H1 (cell line): ENCODE measurements around the gene AIPL1. TPM values are rescaled to one million over a fixed set of nuclear protein-coding genes. Genes with fewer than 3 reads are reported as not detected.

Source experiments
- CBX8 ChIP-seq: fragments of 300-800, 300-1000 bp; sonication (generic); IDR thresholded peaks from 2 replicates; pipeline ENCODE4 v1.7.1; 2016; ENCODE audit warnings: low read depth, low read length, borderline replicate concordance
- GTF2F1 ChIP-seq: IDR thresholded peaks from 2 replicates; pipeline ENCODE4 v1.6.1; 2012; ENCODE audit warnings: low read depth, low read length, improper control_type of control experiment, borderline replicate concordance
- RFX5 ChIP-seq: IDR thresholded peaks from 2 replicates; pipeline ENCODE4 v1.6.1; 2011; ENCODE audit warnings: low read depth, low read length, improper control_type of control experiment, borderline replicate concordance
- TEAD4 ChIP-seq: IDR thresholded peaks from 2 replicates; pipeline ENCODE4 v1.6.1; 2012; ENCODE audit warnings: low read depth, low read length, inconsistent platforms, mixed read lengths
- polyA plus RNA-seq, 7 experiments: library from polyadenylated mRNA; depleted of rRNA in 3 of 7; stranded (reverse) in 5 of 7; unstranded in 2 of 7; fragments of >200 nt in 5 of 7; fragments of 200-250 nt in 2 of 7; gene quantifications; 1 replicate in 5 of 7; 2 replicates in 1 of 7; 4 replicates in 1 of 7; pipeline versions ENCODE4 v1.2.1 to v1.2.3, GENCODE V29; 2011 to 2013; ENCODE audit warnings: missing spikeins in 2 of 7, mixed read lengths in 2 of 7
- total RNA-seq: library from RNA; stranded (reverse); fragmentation: NEBNext Ultra II Directional; extraction: Animal tissue kit (Norgen Biotek cat#: 25700); gene quantifications from 2 replicates; pipeline ENCODE4 v1.2.1, GENCODE V29; 2021

Gene AIPL1
- total and polyA plus RNA-seq, 2 of the 8 experiments (the other 6 are each of a cell fraction or from before 2014, with no cell fraction given), result 0.56 to 0.71 TPM

DNA sequence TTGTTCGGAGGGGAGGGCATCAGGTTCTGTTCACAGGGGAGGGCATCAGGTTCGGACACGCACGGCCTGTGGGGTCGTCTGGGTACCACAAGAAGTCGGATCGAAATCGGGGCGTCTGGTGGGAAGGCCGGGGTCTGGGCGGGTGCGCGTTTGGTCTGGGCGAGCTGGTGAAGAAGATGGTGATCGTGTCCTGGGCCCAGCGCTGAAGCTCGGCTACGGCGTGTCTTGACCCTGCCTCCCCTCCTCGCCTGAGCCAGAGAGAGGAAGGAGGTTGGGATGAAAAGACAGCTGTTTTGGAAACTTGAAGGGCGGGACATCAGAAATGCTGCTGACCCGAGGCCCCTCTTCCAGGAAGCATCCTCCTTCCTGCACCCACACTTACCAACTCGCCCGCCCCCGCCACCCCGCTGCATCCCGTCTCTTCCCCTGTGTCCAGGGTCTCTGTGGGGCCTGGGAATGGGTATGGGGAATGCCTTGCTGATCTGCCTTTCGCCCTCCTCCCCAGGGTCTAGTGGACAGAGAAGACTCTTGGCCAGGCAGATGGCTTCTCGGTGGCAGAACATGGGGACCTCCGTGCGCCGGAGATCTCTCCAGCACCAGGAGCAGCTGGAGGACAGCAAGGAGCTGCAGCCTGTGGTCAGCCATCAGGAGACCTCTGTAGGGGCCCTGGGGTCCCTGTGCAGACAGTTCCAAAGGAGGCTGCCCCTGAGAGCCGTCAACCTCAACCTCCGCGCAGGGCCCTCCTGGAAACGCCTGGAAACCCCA lies 9.8 kb upstream of the AIPL1 start (continued):
- TF ChIP-seq CBX8, result no peak
- TF ChIP-seq TEAD4, result no peak
- no peak for TF ChIP-seq GTF2F1
- no peak for TF ChIP-seq RFX5
